Renal cortical epithelial cell (primary cell): ENCODE measurements around the gene CCER1. TPM values are rescaled to one million over a fixed set of nuclear protein-coding genes. Genes with fewer than 3 reads are reported as not detected.

Experiments used
- DNase-seq: peaks from one replicate; pipeline ENCODE4 v3.0.0-alpha.2; 2011; ENCODE audit warnings: low read depth
- total RNA-seq: library from RNA; depleted of rRNA; stranded (reverse); fragments of >200 nt; gene quantifications from 2 replicates; pipeline ENCODE4 v1.2.3, GENCODE V29; 2014

CCER1 gene
- total RNA-seq, 1 donor from 2014 or later, result not detected

DNA sequence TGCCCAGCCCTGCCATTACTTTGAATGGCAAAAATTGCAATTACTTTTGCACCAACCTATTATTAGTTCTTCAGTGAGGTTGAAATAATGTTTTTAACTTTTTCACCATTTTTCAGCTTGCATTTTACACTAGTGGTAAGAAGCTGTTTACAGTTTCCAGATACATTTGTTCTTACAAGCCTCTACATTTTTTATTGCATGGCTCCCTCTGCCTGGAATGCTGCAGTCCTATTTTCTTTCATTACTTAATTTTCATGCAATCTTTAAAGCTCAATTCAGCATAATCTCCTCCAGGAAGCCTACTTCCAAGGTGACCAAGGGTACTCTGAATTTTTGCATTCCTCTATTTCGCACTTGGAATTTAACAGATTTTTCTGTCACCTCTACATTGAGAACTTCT is 33.4 kb downstream of the CCER1 start:
- DNase-seq, result no peak

DNA sequence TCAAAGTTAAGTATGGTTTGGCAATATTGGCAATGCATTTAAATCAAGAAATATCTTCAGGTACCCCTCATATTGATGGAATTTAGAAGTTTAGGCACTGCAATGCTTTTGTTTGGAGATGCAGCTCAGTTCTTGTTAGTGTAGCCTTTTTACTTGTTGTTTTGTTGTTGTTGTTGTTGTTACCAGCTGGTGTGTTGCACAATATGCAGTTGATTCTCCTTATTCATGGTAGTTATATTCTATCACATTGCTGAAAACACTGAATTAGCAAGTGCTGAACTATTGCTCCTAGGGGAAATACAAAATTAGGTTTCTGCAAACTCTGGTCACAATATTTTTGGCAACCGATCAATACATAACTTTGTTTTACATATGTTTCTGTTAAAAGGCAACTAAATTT is 34.8 kb downstream of the CCER1 start:
- DNase-seq, result no peak

DNA sequence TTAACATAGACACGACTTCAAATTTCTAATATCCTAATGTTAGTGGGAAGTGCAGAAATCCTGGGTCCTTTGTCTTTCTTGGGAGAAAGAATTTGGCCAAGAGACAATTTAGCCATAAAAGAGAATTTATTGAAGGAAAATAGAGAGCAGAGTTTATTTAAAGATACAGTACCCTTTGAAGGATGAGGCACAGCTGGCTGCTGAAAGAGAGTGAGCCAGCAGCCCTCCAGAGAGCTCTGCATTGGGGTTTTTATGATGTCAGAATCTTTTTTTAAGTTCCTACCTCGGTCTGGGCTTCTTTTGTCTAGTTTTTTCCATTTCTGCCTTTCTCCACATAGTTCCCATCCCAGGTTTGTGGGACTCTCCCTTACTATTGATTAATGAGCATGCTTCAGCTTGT is 37.5 kb downstream of the CCER1 start:
- no peak for DNase-seq

DNA sequence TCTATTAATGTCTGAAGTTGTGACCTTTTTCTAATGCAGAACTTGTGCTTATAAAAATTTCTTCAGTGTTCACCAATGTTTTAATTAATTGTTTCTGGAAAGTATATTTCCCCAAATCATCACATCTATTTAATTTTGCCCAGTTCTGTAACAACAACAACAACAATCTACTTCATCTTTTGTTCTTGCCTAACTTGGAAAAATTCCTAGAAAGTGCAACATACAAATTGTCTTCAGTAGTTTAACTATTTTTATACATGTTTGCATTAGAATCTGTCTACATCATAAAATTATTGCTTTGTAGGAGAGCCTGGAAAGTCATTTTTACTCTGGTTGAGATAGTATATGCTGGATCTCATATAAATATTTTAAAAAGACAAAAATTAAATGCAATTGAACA is 38.5 kb downstream of the CCER1 start:
- no peak for DNase-seq

DNA sequence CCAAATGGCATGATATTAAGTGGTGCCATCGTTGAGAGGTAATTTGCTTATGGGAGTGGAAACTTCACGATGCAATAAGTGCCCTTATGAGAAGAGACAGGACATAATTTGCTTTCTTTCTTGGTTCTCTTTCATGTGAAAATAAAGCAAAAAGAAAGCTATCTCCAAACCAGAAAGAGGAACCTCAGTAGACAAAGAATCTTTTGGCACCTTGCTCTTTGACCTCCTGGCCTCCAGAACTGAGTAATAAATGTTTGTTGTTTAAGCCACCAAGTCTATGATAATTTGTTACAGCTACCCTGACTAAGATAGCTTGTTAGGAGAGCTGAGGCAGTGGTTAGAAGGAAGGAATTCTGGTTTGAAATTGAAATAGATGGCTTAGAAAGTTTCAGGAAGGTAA is 39.6 kb downstream of the CCER1 start:
- DNase-seq, result no peak

DNA sequence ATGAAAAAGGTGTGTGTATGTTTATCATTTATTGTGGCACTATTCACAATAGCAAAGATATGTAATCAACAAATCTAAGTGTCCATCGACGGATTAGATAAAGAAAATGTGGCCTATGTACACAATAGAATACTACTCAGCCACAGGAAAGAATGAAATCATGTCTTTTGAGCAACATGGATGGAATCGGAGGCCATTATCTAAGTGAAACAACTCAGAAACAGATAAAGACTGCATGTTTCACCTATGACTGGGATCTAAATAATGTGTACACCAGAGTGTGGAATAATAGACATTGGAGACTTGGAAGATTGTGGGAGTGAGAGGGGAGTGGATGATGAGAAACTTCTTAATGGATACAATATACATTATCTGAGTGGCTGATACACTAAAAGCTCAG is 44.0 kb downstream of the CCER1 start:
- no peak for DNase-seq

DNA sequence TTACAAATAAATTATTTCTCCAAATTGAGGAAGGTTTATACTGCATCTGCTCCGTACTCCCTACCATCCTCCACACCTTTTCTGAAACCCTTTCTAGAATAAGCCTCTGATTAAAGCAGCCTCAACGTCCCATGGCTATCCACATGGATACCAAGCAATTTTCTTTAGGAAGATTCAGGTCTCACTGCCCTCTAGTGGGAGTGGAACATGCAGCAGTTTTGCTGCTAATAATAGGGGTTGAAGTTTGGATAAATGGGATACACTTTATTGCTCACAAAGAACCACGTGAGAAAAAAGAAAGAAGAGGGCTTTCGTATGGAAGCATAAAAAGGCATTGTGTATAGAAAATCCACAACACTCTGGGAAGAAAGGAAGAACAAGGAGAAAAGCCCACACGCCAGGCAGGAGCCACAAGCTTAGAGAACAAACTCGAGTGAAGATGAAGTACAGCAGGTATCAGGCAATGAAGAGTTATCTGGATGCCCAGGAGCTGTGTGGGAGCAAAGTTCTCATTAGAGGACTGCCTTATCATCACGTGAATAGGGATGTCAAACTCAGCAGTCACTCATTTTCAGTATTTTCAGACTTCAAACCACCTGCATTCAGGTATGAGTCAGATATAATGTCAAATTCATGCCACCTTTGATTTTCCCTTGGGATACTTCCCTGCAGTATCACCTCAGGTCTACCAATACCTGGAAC is 45.8 kb downstream of the CCER1 start:
- DNase-seq, result peak; percentile 47

DNA sequence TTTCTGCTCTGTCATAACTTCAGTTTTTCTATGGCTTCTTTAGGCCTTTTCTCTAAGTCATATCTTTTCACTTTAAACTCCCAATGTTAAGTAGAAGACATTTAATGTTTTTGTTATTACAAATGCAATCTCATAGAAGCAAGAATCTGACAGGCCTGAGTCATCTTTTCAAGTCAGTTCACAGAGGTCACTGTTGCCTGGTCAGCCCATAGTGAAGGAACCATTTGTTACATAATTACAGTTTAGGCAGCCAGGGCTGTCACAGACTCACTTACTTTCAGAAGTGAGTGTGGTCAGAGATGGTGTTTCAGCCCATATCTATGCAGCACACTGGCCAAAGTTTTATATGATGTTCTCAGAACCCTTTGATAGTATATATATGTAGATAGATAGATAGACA is 46.5 kb downstream of the CCER1 start:
- DNase-seq, result peak; percentile 60

DNA sequence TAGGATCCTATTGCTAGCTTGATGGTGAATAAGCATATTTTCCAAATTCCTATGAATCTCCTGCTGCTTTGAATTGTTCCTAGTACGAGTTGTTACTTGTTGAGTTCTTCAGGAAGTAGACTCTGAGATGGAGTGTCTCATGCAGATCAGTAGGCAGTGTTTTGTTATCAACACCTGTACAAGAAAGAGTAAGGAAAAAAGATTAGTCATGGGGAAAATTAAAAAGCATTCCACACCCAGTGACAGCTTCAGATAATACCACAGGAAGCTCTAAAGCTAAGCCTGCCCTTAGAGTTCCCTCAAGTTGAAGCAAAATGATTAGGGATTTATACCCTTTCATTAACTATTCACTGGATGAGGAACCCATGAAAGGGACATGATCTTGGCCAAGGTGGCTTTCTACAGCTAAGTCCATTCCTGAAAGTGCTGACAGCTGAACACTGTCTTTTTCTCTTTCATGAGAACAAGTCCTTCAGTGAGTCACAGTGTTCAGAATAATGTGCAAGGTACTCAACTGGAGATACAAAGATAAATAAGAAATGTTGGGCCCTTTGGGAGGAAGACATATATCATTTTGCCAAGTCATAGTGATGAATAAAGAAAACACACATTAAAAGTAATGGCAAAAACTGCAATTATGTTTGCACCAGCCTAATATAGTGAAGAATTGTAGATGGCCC is 49.1 kb downstream of the CCER1 start:
- peak; percentile 20 for DNase-seq

DNA sequence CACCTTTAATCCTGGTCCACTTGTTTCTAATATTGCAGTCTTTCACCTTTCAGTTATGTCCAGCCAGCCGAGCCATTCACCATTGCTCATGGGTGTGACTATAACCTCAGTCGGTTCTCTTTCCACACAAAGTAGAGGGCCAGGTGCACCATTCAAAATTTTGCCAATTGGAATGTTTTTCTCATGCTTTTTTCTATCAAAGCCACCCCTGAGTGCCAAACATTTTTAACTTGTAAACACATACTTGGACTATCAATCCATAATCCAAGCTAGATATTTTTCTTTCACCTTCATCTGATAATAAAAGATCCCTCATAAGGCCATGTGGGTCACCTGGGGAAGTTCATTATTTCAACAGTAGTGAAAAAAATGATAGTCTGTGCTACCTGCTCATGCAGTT is 52.4 kb downstream of the CCER1 start:
- no peak for DNase-seq

Other genes with a start within 250 kb of the CCER1 start
- not detected in 2 replicates for gene EPYC, start 49.8 kb upstream of the CCER1 start, total RNA-seq
- not detected in 2 replicates for gene KERA, start 102.8 kb upstream of the CCER1 start, total RNA-seq
- 31.9 and 39.1 TPM in 2 replicates for gene LUM, start 156.3 kb upstream of the CCER1 start, total RNA-seq
- gene DCN, start 227.6 kb upstream of the CCER1 start, total RNA-seq, result 43.6 and 748 TPM in 2 replicates